ENCODE results near the gene OR2D3. TPM values are rescaled to one million over a fixed set of nuclear protein-coding genes. Genes with fewer than 3 reads are reported as not detected.

Gene OR2D3
- polyA plus RNA-seq, 2 of the 4 experiments (the other 2 are of a cell fraction) = not detected

- ATAC-seq (peak; percentile 89 to 91), FAIRE-seq (no peak), DNase-seq (ENCODE audit: low read depth in 1 of 2, low spot score in 1 of 2) (peak; percentile 33 to 76)
- 2% methylated on average over 43 of the region's 61 CpGs for WGBS (ENCODE audit: missing lambda C conversion rate)
- H3K4me2 ChIP-seq = peak within 1 kb of the TSS; percentile 83
- ChIA-PET POLR2A (interaction anchor here (0.9 kb wide), 1 partner anchor 243 kb away, joined by 3 read pairs; the partner anchor contains the start of gene MRPL17), CTCF (interaction anchor here (1.1 kb wide), 1 partner anchor 171 kb away, joined by 3 read pairs; no protein-coding TSS in a partner anchor)
- peak within 1 kb of the TSS; percentile 61 for H3K4me3 ChIP-seq
- no peak for TF ChIP-seq EHF (CRISPR knock-in tag; IDR thresholded peaks at IDR 0.05)
- TF ChIP-seq PBX3 (IDR thresholded peaks at IDR 0.05) = no peak
- peak; percentile 51; the same call in 1 of the 2 replicates for TF ChIP-seq E2F6 (IDR thresholded peaks at IDR 0.05; ENCODE audit: borderline replicate concordance, low read depth)
- TF ChIP-seq ZNF302 (CRISPR knock-in tag; IDR thresholded peaks at IDR 0.05) = no peak
- no peak for TF ChIP-seq NPAS2 (CRISPR knock-in tag; IDR thresholded peaks at IDR 0.05; ENCODE audit: borderline replicate concordance)
- no peak for TF ChIP-seq HOXB5 (CRISPR knock-in tag; IDR thresholded peaks at IDR 0.05)
- TF ChIP-seq FOXS1 (CRISPR knock-in tag; IDR thresholded peaks at IDR 0.05) = no peak
- no peak for TF ChIP-seq USF2 (IDR thresholded peaks at IDR 0.05)
- no peak for TF ChIP-seq TFCP2L1 (CRISPR knock-in tag; IDR thresholded peaks at IDR 0.05)
- TF ChIP-seq ZSCAN20 (CRISPR knock-in tag; IDR thresholded peaks at IDR 0.05) = no peak
- TF ChIP-seq MAX (IDR thresholded peaks at IDR 0.05) = peak; percentile 62
- no peak for TF ChIP-seq CEBPB (IDR thresholded peaks at IDR 0.05)
- TF ChIP-seq GATA3 (IDR thresholded peaks at IDR 0.05; ENCODE audit: borderline replicate concordance) = no peak
- H3K4me1 ChIP-seq = no peaks in the 10 kb centered on the region
- H3K27ac ChIP-seq = peak within 1 kb of the TSS; percentile 55 to 69
- no peaks in the 10 kb centered on the region for H3K9me3 ChIP-seq
These were observed 5.6 kb downstream of the OR2D3 start, which contains the start of gene ZNF215 for GRCh38 chr11:6926208-6927029. Gene ZNF215 (plus strand): TSS chr11:6926426. CDS start chr11:6932273, 5,847 bp downstream.

GRCh38 chr11:6927030-6927617 is 6.3 kb downstream of the OR2D3 start:
- POLR2A ChIA-PET = no interaction called here
- ATAC-seq (no peak; a peak in 2 of 6 replicates), DNase-seq (ENCODE audit: low read depth in 1 of 2, low spot score in 1 of 2) (no peak), FAIRE-seq (no peak)
- CTCF ChIA-PET = interaction anchor here (0.6 to 1.1 kb wide), 2 partner anchors 171 to 196 kb away, joined by 3 read pairs; no protein-coding TSS in a partner anchor
- peak overlapping the region; percentile 55 to 69; a peak in 4 of 6 replicates for H3K27ac ChIP-seq
- peak overlapping the region; percentile 61 for H3K4me3 ChIP-seq
- H3K9me3 ChIP-seq = no peaks in the 10 kb centered on the region
- 47% methylated on average over 11 of the region's 11 CpGs for WGBS (ENCODE audit: missing lambda C conversion rate)
- peak overlapping the region; percentile 83 for H3K4me2 ChIP-seq
- no peaks in the 10 kb centered on the region for H3K4me1 ChIP-seq
- TF ChIP-seq RARB (CRISPR knock-in tag; IDR thresholded peaks at IDR 0.05) (no peak), FOSB (CRISPR knock-in tag; IDR thresholded peaks at IDR 0.05) (no peak), POLR2AphosphoS2 (conservative IDR thresholded peaks at IDR 0.05; ENCODE audit: low read length) (no peak), SMC3 (IDR thresholded peaks at IDR 0.05) (no peak), JUNB (IDR thresholded peaks at IDR 0.05) (no peak), RAD21 (conservative IDR thresholded peaks at IDR 0.05 in 1 of 2, IDR thresholded peaks at IDR 0.05 in 1 of 2) (no peak), CEBPB (IDR thresholded peaks at IDR 0.05) (no peak), EHMT2 (IDR thresholded peaks at IDR 0.05; ENCODE audit: low read depth) (no peak), ESRRA (IDR thresholded peaks at IDR 0.05; ENCODE audit: borderline replicate concordance, low read length) (no peak), HMGXB4 (CRISPR knock-in tag; IDR thresholded peaks at IDR 0.05; ENCODE audit: borderline replicate concordance) (no peak)

Data from A549 (cell line).